Mononuclear cell (primary cell): ENCODE measurements around the gene STK39. TPM values are rescaled to one million over a fixed set of nuclear protein-coding genes. Genes with fewer than 3 reads are reported as not detected.
"Not testable (repeated sequence)": the region's sequence is repeated elsewhere in the genome, so short reads cannot be mapped to it uniquely, and the experiment has no call there.

Experiments used
- H3K27me3 ChIP-seq: 2 replicates; pipeline ENCODE4 v1.6.0; 2011; ENCODE audit warnings: low read length, control low read depth; ENCODE audit not compliant: insufficient read depth
- H3K4me1 ChIP-seq: 2 replicates; pipeline ENCODE4 v1.5.1; 2011; ENCODE audit warnings: mild to moderate bottlenecking, low read length, control low read depth; ENCODE audit not compliant: insufficient read depth
- H3K4me3 ChIP-seq: 2 replicates; pipeline ENCODE4 v1.5.1; 2011; ENCODE audit warnings: mild to moderate bottlenecking, low read length, moderate library complexity
- H3K9me3 ChIP-seq: 2 replicates; pipeline ENCODE4 v1.5.1; 2011; ENCODE audit warnings: low read depth, mild to moderate bottlenecking, control low read depth, low read length
- total RNA-seq: library from RNA; depleted of rRNA; stranded (reverse); fragments of >200 nt; gene quantifications from one replicate; pipeline ENCODE4 v1.2.3, GENCODE V29; 2012

Gene STK39
- total RNA-seq, 1 donor = 12.6 TPM

GRCh38 chr2:168044579-168044978 lies 202.8 kb downstream of the STK39 start:
- Histone ChIP-seq H3K4me3 (no peak overlapping the region), H3K4me1 (peaks cover 6% of the 10 kb centered on the region), H3K9me3 (no peaks in the 10 kb centered on the region), H3K27me3 (no peaks in the 10 kb centered on the region)

- Histone ChIP-seq H3K4me3 (no peak overlapping the region), H3K27me3 (no peaks in the 10 kb centered on the region), H3K9me3 (no peaks in the 10 kb centered on the region), H3K4me1 (peaks cover 6% of the 10 kb centered on the region)
Observed at GRCh38 chr2:168044176-168044575, 203.2 kb downstream of the STK39 start.

GRCh38 chr2:168042127-168042824 lies 205.1 kb downstream of the STK39 start:
- not testable (repeated sequence) for H3K9me3 ChIP-seq, H3K4me3 ChIP-seq, H3K27me3 ChIP-seq, H3K4me1 ChIP-seq

GRCh38 chr2:168039881-168040280 lies 207.5 kb downstream of the STK39 start:
- no peak overlapping the region for H3K4me3 ChIP-seq
- no peaks in the 10 kb centered on the region for H3K9me3 ChIP-seq
- H3K27me3 ChIP-seq = no peaks in the 10 kb centered on the region
- H3K4me1 ChIP-seq = peaks cover 6% of the 10 kb centered on the region

- H3K27me3 ChIP-seq = no peaks in the 10 kb centered on the region
Observed at GRCh38 chr2:168037778-168038177, 209.6 kb downstream of the STK39 start.

GRCh38 chr2:168035458-168035857 lies 211.9 kb downstream of the STK39 start:
- Histone ChIP-seq H3K27me3 (no peaks in the 10 kb centered on the region), H3K9me3 (no peaks in the 10 kb centered on the region), H3K4me1 (no peaks in the 10 kb centered on the region), H3K4me3 (no peak overlapping the region)

More at GRCh38 chr2:168037778-168038177, 209.6 kb downstream of the STK39 start:
- peaks cover 4% of the 10 kb centered on the region for H3K4me1 ChIP-seq
- H3K9me3 ChIP-seq = no peaks in the 10 kb centered on the region
- no peak overlapping the region for H3K4me3 ChIP-seq

GRCh38 chr2:168034616-168035015 lies 212.8 kb downstream of the STK39 start:
- H3K27me3 ChIP-seq = no peaks in the 10 kb centered on the region
- no peak overlapping the region for H3K4me3 ChIP-seq
- H3K4me1 ChIP-seq = no peaks in the 10 kb centered on the region
- H3K9me3 ChIP-seq = no peaks in the 10 kb centered on the region

GRCh38 chr2:168033966-168034365 lies 213.4 kb downstream of the STK39 start:
- H3K4me1 ChIP-seq = no peaks in the 10 kb centered on the region
- no peaks in the 10 kb centered on the region for H3K27me3 ChIP-seq
- no peak overlapping the region for H3K4me3 ChIP-seq
- H3K9me3 ChIP-seq = no peaks in the 10 kb centered on the region

- Histone ChIP-seq H3K4me1 (no peaks in the 10 kb centered on the region), H3K4me3 (no peak overlapping the region), H3K27me3 (no peaks in the 10 kb centered on the region)
Observed at GRCh38 chr2:168032091-168032490, 215.3 kb downstream of the STK39 start.

GRCh38 chr2:168030862-168031624 lies 216.4 kb downstream of the STK39 start:
- H3K4me1 ChIP-seq = no peaks in the 10 kb centered on the region
- no peaks in the 10 kb centered on the region for H3K9me3 ChIP-seq
- H3K27me3 ChIP-seq = no peaks in the 10 kb centered on the region
- H3K4me3 ChIP-seq = no peak overlapping the region

More at GRCh38 chr2:168032091-168032490, 215.3 kb downstream of the STK39 start:
- no peaks in the 10 kb centered on the region for H3K9me3 ChIP-seq

- no peak overlapping the region for H3K4me3 ChIP-seq
- H3K4me1 ChIP-seq = no peaks in the 10 kb centered on the region
- H3K9me3 ChIP-seq = no peaks in the 10 kb centered on the region
- H3K27me3 ChIP-seq = no peaks in the 10 kb centered on the region
Observed at GRCh38 chr2:168029071-168029470, 218.3 kb downstream of the STK39 start.

GRCh38 chr2:168028362-168028761 lies 219.0 kb downstream of the STK39 start:
- Histone ChIP-seq H3K4me3 (no peak overlapping the region), H3K4me1 (no peaks in the 10 kb centered on the region), H3K27me3 (no peaks in the 10 kb centered on the region), H3K9me3 (no peaks in the 10 kb centered on the region)

- Histone ChIP-seq H3K27me3 (no peaks in the 10 kb centered on the region), H3K9me3 (no peaks in the 10 kb centered on the region), H3K4me3 (no peak overlapping the region), H3K4me1 (no peaks in the 10 kb centered on the region)
Observed at GRCh38 chr2:168025487-168026202, 221.8 kb downstream of the STK39 start.

GRCh38 chr2:168024459-168024858 lies 222.9 kb downstream of the STK39 start:
- Histone ChIP-seq H3K4me1 (no peaks in the 10 kb centered on the region), H3K4me3 (no peak overlapping the region), H3K27me3 (no peaks in the 10 kb centered on the region), H3K9me3 (no peaks in the 10 kb centered on the region)
